ENCODE measurements around the gene NTS. TPM values are rescaled to one million over a fixed set of nuclear protein-coding genes. Genes with fewer than 3 reads are reported as not detected.

NTS gene
- total RNA-seq, 2 donors from 2014 or later: not detected

DNA sequence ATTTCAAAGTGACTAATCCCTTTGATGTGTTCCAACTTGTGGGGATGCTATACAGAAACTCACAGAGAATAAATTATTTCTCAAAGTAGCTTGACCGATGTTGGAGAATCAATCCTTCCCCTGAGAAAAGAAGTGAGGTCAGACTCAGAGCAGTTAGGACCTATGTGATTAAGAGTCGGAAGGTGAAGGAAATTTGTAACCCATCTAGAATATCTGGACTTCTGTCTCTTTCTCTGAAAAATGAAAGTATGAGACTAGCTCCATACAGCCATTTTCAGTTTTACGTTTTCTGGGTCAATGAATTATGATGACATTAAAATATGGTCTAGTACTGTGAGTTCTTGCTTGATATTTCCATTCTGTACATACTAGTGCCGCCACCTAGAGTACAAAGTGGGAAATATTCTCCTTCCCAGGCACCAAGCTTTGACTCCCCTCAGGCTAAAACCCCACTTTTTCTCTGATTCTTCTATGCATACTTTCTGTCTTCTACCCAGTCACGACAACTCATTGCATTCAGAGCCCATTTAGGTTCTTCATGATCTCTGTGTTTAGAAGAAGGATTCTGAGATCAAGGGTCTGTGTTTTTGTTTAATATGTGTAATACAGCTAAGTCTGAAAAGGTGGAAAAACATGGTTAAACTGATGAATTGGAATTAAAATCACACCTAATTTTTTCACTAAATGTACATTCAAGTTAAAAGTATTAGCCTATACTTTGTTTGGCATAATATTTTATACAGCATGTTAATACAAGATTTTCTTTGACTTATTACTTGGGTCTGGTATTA lies 6.9 kb upstream of the NTS start:
- ATAC-seq (replicated peaks): no peak
- no peaks in the 10 kb centered on the region for H3K36me3 Mint-ChIP-seq (ENCODE audit: low read depth)
- no peak overlapping the region for H3K4me3 Mint-ChIP-seq
- no peaks in the 10 kb centered on the region for H3K4me1 Mint-ChIP-seq
- H3K27ac Mint-ChIP-seq: no peak overlapping the region
- peaks cover 4% of the 10 kb centered on the region for H3K9me3 Mint-ChIP-seq
- no peaks in the 10 kb centered on the region for H3K27me3 Mint-ChIP-seq

- no peak for ATAC-seq (replicated peaks)
- Mint-ChIP-seq H3K4me3 (no peak overlapping the region), H3K27ac (no peak overlapping the region), H3K4me1 (no peaks in the 10 kb centered on the region), H3K27me3 (no peaks in the 10 kb centered on the region), H3K9me3 (no peaks in the 10 kb centered on the region), H3K36me3 (ENCODE audit: low read depth) (no peaks in the 10 kb centered on the region)
Observed at GRCh38 chr12:85872497-85873091, 1.5 kb upstream of the NTS start.

GRCh38 chr12:85877459-85877858 lies 3.4 kb downstream of the NTS start:
- Mint-ChIP-seq H3K36me3 (ENCODE audit: low read depth) (no peaks in the 10 kb centered on the region), H3K27ac (no peak overlapping the region), H3K27me3 (no peaks in the 10 kb centered on the region), H3K4me3 (no peak overlapping the region), H3K9me3 (no peaks in the 10 kb centered on the region), H3K4me1 (no peaks in the 10 kb centered on the region)
- no peak for ATAC-seq (replicated peaks)

DNA sequence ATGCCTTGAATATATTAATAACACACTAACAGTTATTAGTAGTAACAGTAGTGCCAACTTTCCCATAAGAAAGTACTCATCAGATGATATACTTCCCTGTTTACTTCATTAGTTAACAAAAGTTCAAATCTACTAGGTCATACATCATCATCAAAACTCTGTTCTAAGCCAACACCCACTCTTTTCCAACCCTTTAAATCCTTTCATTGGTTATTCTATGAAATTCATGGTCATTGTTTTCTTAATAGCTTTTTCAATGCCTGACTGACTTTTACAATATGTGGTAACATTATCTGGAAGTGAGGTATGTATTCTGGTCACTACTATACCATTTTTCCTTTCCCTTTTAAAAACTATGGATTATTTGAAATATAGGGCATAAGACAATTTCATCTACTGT lies 9.7 kb downstream of the NTS start:
- ATAC-seq (replicated peaks): no peak
- H3K36me3 Mint-ChIP-seq (ENCODE audit: low read depth): no peaks in the 10 kb centered on the region
- no peak overlapping the region for H3K27ac Mint-ChIP-seq
- no peaks in the 10 kb centered on the region for H3K9me3 Mint-ChIP-seq
- no peak overlapping the region for H3K4me3 Mint-ChIP-seq
- H3K27me3 Mint-ChIP-seq: peaks cover 4% of the 10 kb centered on the region
- H3K4me1 Mint-ChIP-seq: no peaks in the 10 kb centered on the region

DNA sequence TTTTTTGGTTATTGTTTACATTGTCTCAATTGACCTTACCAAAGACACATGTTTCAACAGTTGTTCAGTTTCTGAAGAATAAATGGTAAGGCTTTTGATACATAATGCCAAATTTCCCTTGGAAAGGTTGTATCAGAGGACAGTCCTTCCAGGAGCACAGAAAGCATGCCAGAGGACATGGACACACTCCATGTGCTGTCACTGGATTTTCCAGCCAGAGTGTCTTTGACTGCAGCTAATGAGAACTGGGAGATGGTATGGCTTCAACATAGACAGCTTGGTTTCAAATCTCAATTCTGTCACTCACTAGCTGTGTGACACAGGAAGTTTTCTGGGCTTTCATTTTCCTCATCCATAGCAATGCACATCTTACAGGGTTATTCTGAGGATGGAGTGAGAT lies 20.6 kb downstream of the NTS start:
- Mint-ChIP-seq H3K27ac (no peak overlapping the region), H3K36me3 (ENCODE audit: low read depth) (no peaks in the 10 kb centered on the region), H3K4me1 (no peaks in the 10 kb centered on the region), H3K27me3 (no peaks in the 10 kb centered on the region), H3K4me3 (no peak overlapping the region), H3K9me3 (peaks cover 8% of the 10 kb centered on the region)
- ATAC-seq (replicated peaks): no peak

- ATAC-seq (replicated peaks): no peak
- no peak overlapping the region for H3K4me3 Mint-ChIP-seq
- H3K27me3 Mint-ChIP-seq: no peaks in the 10 kb centered on the region
- H3K27ac Mint-ChIP-seq: no peak overlapping the region
- H3K9me3 Mint-ChIP-seq: no peaks in the 10 kb centered on the region
- H3K36me3 Mint-ChIP-seq (ENCODE audit: low read depth): no peaks in the 10 kb centered on the region
- H3K4me1 Mint-ChIP-seq: no peaks in the 10 kb centered on the region
Observed at GRCh38 chr12:85920324-85920947, 46.3 kb downstream of the NTS start.

- H3K27ac Mint-ChIP-seq: no peak overlapping the region
- no peaks in the 10 kb centered on the region for H3K36me3 Mint-ChIP-seq (ENCODE audit: low read depth)
- no peaks in the 10 kb centered on the region for H3K27me3 Mint-ChIP-seq
- no peak for ATAC-seq (replicated peaks)
- no peak overlapping the region for H3K4me3 Mint-ChIP-seq
- H3K4me1 Mint-ChIP-seq: no peaks in the 10 kb centered on the region
- H3K9me3 Mint-ChIP-seq: no peaks in the 10 kb centered on the region
Observed at GRCh38 chr12:85923767-85924331, 49.8 kb downstream of the NTS start.

DNA sequence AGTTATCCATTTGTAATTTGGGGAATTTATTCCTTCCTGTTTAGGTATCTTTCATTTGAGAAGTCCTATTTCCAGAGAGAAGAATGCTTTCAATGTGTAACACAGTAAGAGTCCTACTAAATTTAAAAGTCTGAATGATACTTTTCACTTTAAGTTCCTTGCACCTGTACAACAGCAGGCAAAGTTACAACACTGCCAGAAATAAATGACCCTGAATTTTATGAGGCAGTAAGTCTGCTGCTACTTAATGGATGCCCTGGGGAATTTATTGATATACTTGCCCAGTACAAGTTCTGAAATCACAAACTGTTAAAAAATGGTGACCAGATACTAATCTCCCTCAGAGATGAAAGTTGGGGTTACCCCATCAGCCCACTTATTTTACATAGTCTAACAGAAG lies 53.1 kb downstream of the NTS start:
- no peak for ATAC-seq (replicated peaks)
- H3K27me3 Mint-ChIP-seq: no peaks in the 10 kb centered on the region
- H3K9me3 Mint-ChIP-seq: no peaks in the 10 kb centered on the region
- H3K27ac Mint-ChIP-seq: no peak overlapping the region
- H3K36me3 Mint-ChIP-seq (ENCODE audit: low read depth): no peaks in the 10 kb centered on the region
- H3K4me3 Mint-ChIP-seq: no peak overlapping the region
- no peaks in the 10 kb centered on the region for H3K4me1 Mint-ChIP-seq

Other genes with a start within 250 kb of the NTS start
- gene RASSF9, start 37.9 kb upstream of the NTS start, total RNA-seq: not detected

Measured in activated T-helper 17 cell treated with anti-CD3 and anti-CD28 coated beads, Interleukin-2, amount 50 U/mL, for 72 hours (primary cell).